HepG2 (cell line): ENCODE data around the gene GLCE. TPM values are rescaled to one million over a fixed set of nuclear protein-coding genes. Genes with fewer than 3 reads are reported as not detected.
A peak's percentile ranks its signal among the peaks of the same experiment; 100 is the strongest.

ENCODE experiments used
- ATAC-seq: fragments of 200-7000 bp; cut with Tn5 transposase; 3 replicates; pipeline ENCODE4 v1.9.1; 2020; ENCODE audit warnings: mild to moderate bottlenecking, moderate library complexity
- BruUV-seq: library from RNA; stranded (reverse); fragments of 400-500 nt; replicated peaks from 2 replicates; lab custom pipeline; 2021; lab: Mats Ljungman, UMichigan
- CTCF ChIA-PET: fragments of 300-600 bp; formaldehyde crosslinking; extraction: SDS; loops from one replicate; lab custom pipeline; 2021; ENCODE audit warnings: low total read pairs, inconsistent platforms, low intra/inter-chr PET ratio; lab: Yijun Ruan, JAX
- POLR2A ChIA-PET: fragments of 350-600 bp; sonication (Branson Sonifier 250); formaldehyde crosslinking; loops from one replicate; lab custom pipeline; 2020; ENCODE audit warnings: antibody characterized with exemption, inconsistent platforms; lab: Yijun Ruan, JAX
- DNase-seq: peaks from one replicate; pipeline ENCODE4 v3.0.0-alpha.2; 2015; ENCODE audit warnings: low spot score
- FAIRE-seq: peaks from 3 replicates; lab custom pipeline; 2011; peaks lifted over from hg19 to GRCh38; lab: Jason Lieb, UNC
- H2AFZ ChIP-seq: one replicate; pipeline ENCODE4 v1.6.1; 2011; ENCODE audit warnings: low read length, inconsistent platforms
- H3K27ac ChIP-seq: fragments of 300-600 bp; 3 replicates; pipeline ENCODE4 v1.8.0; 2011; ENCODE audit warnings: mixed run types, mild to moderate bottlenecking, mixed read lengths, low read length, inconsistent platforms; ENCODE audit not compliant: insufficient read depth; ENCODE audit errors: extremely low read length
- H3K27me3 ChIP-seq, 2 experiments: fragments of 200-600 bp in 1 of 2; 2 replicates in 1 of 2; 3 replicates in 1 of 2; pipeline versions ENCODE4 v1.6.0 to v1.8.0; 2011; ENCODE audit warnings: low read length in 2 of 2, mild to moderate bottlenecking in 2 of 2, moderate library complexity in 2 of 2, inconsistent platforms in 1 of 2; ENCODE audit not compliant: insufficient read depth in 2 of 2, control insufficient read depth in 1 of 2
- H3K36me3 ChIP-seq, 2 experiments: fragments of 200-600 bp in 1 of 2; replicated peaks in 1 of 2; 2 replicates in 1 of 2; 3 replicates in 1 of 2; pipeline versions ENCODE4 v1.5.1 to v1.8.0; 2011; ENCODE audit warnings: low read length in 2 of 2, inconsistent platforms in 1 of 2; ENCODE audit not compliant: insufficient read depth in 2 of 2, control insufficient read depth in 1 of 2
- H3K4me1 ChIP-seq: 2 replicates; pipeline ENCODE4 v1.5.1; 2012; ENCODE audit warnings: low read length, inconsistent platforms; ENCODE audit not compliant: insufficient read depth
- H3K4me2 ChIP-seq: 2 replicates; pipeline ENCODE4 v1.6.0; 2011; ENCODE audit warnings: low read depth, low read length, inconsistent platforms
- H3K4me3 ChIP-seq, 3 experiments: fragments of 200-600 bp in 1 of 3; sonication (generic), shearing (Covaris generic) in 1 of 3; replicated peaks in 1 of 3; 2 replicates each; pipeline ENCODE4 v1.5.1; 2011 to 2016; ENCODE audit warnings: low read length in 3 of 3, inconsistent platforms in 2 of 3, low read depth in 2 of 3, mild to moderate bottlenecking in 2 of 3, control low read depth in 1 of 3, mixed read lengths in 1 of 3; ENCODE audit not compliant: insufficient read depth in 1 of 3
- H3K79me2 ChIP-seq: one replicate; pipeline ENCODE4 v1.6.1; 2011; ENCODE audit warnings: low read length, inconsistent platforms; ENCODE audit not compliant: insufficient read depth
- H3K9ac ChIP-seq: 2 replicates; pipeline ENCODE4 v1.6.0; 2011; ENCODE audit warnings: mild to moderate bottlenecking, low read depth, low read length, inconsistent platforms; ENCODE audit not compliant: insufficient read depth
- H3K9me3 ChIP-seq: 2 replicates; pipeline ENCODE4 v1.5.1; 2012; ENCODE audit warnings: mild to moderate bottlenecking, low read length
- H4K20me1 ChIP-seq: 2 replicates; pipeline ENCODE4 v1.6.0; 2011; ENCODE audit warnings: inconsistent platforms, mild to moderate bottlenecking, low read length, moderate library complexity; ENCODE audit not compliant: insufficient read depth
- CBX1 ChIP-seq: IDR thresholded peaks from one replicate; pipeline ENCODE4 v1.6.1; 2016; ENCODE audit warnings: antibody characterized with exemption, low read depth
- CCDC6 ChIP-seq: sonication (generic); formaldehyde crosslinking; IDR thresholded peaks from 2 replicates; pipeline ENCODE4 v1.8.1; 2022; ENCODE audit warnings: mild to moderate bottlenecking, missing genetic modification reagents, moderate library complexity
- ESRRA ChIP-seq: sonication (generic); formaldehyde crosslinking; IDR thresholded peaks from 2 replicates; pipeline ENCODE4 v1.5.1; 2020; ENCODE audit warnings: mild to moderate bottlenecking, low read depth, missing genetic modification reagents
- KLF9 ChIP-seq: IDR thresholded peaks from 2 replicates; pipeline ENCODE4 v1.6.1; 2016; ENCODE audit warnings: low read depth
- MBNL3 ChIP-seq: fragments of 250-450 bp; sonication (Bioruptor Pico); conservative IDR thresholded peaks from 2 replicates; pipeline ENCODE4 v1.8.0; 2022; ENCODE audit warnings: mild to moderate bottlenecking, inconsistent platforms
- NFIC ChIP-seq: IDR thresholded peaks from 2 replicates; pipeline ENCODE4 v1.6.1; 2012; ENCODE audit warnings: mild to moderate bottlenecking, low read length, inconsistent platforms
- NFKBIZ ChIP-seq: IDR thresholded peaks from 2 replicates; pipeline ENCODE4 v1.6.1; 2018; ENCODE audit warnings: missing genetic modification reagents, missing compliant biosample characterization
- NR2F6 ChIP-seq, 2 experiments: IDR thresholded peaks; 2 replicates each; pipeline ENCODE4 v1.6.1; 2016; ENCODE audit warnings: antibody characterized with exemption in 1 of 2, mild to moderate bottlenecking in 1 of 2
- ZFP82 ChIP-seq: sonication (generic); formaldehyde crosslinking; IDR thresholded peaks from 2 replicates; pipeline ENCODE4 v1.5.1; 2020; ENCODE audit warnings: mild to moderate bottlenecking, missing genetic modification reagents, borderline replicate concordance
- ZNF44 ChIP-seq: sonication (generic); formaldehyde crosslinking; IDR thresholded peaks from 2 replicates; pipeline ENCODE4 v1.5.1; 2020; ENCODE audit warnings: mild to moderate bottlenecking, missing genetic modification reagents
- ZNF605 ChIP-seq: sonication (generic); formaldehyde crosslinking; IDR thresholded peaks from 2 replicates; pipeline ENCODE4 v1.8.0; 2022; ENCODE audit warnings: mild to moderate bottlenecking, missing genetic modification reagents
- ZSCAN21 ChIP-seq: sonication (generic); formaldehyde crosslinking; IDR thresholded peaks from 2 replicates; pipeline ENCODE4 v1.8.0; 2022; ENCODE audit warnings: mild to moderate bottlenecking, missing genetic modification reagents, moderate library complexity, borderline replicate concordance
- WGBS: methylation state at CpG from one replicate; pipeline ENCODE4 v1.1.6; 2017; ENCODE audit warnings: low lambda C conversion rate; 5-methylcytosine and 5-hydroxymethylcytosine counted together
- in situ Hi-C: cut with HindIII; loops from 2 replicates; pipeline ENCODE4 v1.10.0; 2017; ENCODE audit warnings: low pct_unique_long_range_greater_than_20kb; ENCODE audit not compliant: extremely low pct_ligation_motif_present
- intact Hi-C: fragments of 100-400 bp; cut with micrococcal nuclease; formaldehyde crosslinking; loops from one replicate; pipeline ENCODE4 v1.10.0; 2022; ENCODE audit not compliant: unreplicated experiment
- polyA plus RNA-seq, 8 experiments: library from polyadenylated mRNA; depleted of rRNA in 3 of 8; stranded (reverse) in 7 of 8; unstranded in 1 of 8; fragments of >200 nt; fragmentation: Illumina TruSeq in 4 of 8; extraction: Trizol in 4 of 8; gene quantifications; 2 replicates each; pipeline versions ENCODE4 v1.2.1 to v1.2.3, GENCODE V29; 2011 to 2016; ENCODE audit warnings: low read depth in 4 of 8, missing spikeins in 1 of 8, mixed read lengths in 1 of 8; ENCODE audit not compliant: insufficient read depth in 1 of 8
- total RNA-seq, 5 experiments: library from RNA; depleted of rRNA; stranded (reverse); fragments of >200 nt; fragmentation: Illumina TruSeq; extraction: Trizol; gene quantifications; 2 replicates each; pipeline ENCODE4 v1.2.3, GENCODE V29; 2016; ENCODE audit warnings: low read depth in 1 of 5
- TF ChIP-seq, protein P1 (sequence below): sonication (generic); formaldehyde crosslinking; IDR thresholded peaks from 2 replicates; pipeline ENCODE4; 2020; ENCODE audit warnings: missing genetic modification reagents, mild to moderate bottlenecking, borderline replicate concordance
- TF ChIP-seq, protein P2 (sequence below): IDR thresholded peaks from 2 replicates; pipeline ENCODE4 v1.6.1; 2012; ENCODE audit warnings: inconsistent platforms
- TF ChIP-seq, protein P3 (sequence below): IDR thresholded peaks from 2 replicates; pipeline ENCODE4 v1.6.1; 2016; ENCODE audit warnings: missing compliant biosample characterization, missing genetic modification reagents, borderline replicate concordance

The GLCE gene
- total and polyA plus RNA-seq, 2 of the 13 experiments (the other 11 are each of a cell fraction or from before 2014, with no cell fraction given), result 12.9 to 23.4 TPM

DNA sequence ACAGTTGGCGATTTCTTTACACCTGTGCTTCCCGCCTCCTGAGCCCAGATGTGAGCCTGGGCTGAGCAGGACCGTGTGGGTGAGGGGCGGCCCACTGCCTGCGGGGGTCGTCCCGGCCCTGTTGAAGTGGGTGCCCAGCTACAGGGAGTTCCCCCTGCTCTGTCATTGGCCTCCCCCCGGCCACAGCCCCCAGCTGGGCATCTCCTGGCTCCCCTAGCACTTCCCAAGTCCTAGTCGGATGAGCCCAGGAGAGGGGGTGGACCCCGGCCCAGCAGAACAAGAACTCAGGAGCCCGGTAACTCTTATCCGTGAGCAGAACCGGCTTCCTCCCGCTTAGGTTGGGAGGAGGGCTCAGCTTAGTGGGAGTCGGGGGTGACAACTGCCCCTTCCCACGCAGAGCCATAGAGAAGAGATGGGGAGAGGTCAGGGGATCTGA lies 139.0 kb downstream of the GLCE start:
- no peaks in the 10 kb centered on the region for H3K36me3 ChIP-seq
- no peaks in the 10 kb centered on the region for H4K20me1 ChIP-seq
- H3K27ac ChIP-seq, result no peak overlapping the region
- no peak overlapping the region for H2AFZ ChIP-seq
- 59% methylated on average over 8 of the region's 16 CpGs for WGBS
- H3K4me3 ChIP-seq, result peak overlapping the region in 2 of 3 experiments; percentile 16 to 28; a peak in 2 of 6 replicates
- peak overlapping the region; percentile 70 for H3K4me2 ChIP-seq
- ChIA-PET CTCF (no interaction called here), POLR2A (no interaction called here)
- FAIRE-seq, result no peak
- TF ChIP-seq ZSCAN21 (CRISPR knock-in tag), result no peak
- TF ChIP-seq KLF9 (CRISPR knock-in tag), result no peak
- TF ChIP-seq NFIC, result no peak
- no peak for TF ChIP-seq ZFP82 (CRISPR knock-in tag)
- TF ChIP-seq NFKBIZ (CRISPR knock-in tag), result no peak
- TF ChIP-seq, protein P1, sequence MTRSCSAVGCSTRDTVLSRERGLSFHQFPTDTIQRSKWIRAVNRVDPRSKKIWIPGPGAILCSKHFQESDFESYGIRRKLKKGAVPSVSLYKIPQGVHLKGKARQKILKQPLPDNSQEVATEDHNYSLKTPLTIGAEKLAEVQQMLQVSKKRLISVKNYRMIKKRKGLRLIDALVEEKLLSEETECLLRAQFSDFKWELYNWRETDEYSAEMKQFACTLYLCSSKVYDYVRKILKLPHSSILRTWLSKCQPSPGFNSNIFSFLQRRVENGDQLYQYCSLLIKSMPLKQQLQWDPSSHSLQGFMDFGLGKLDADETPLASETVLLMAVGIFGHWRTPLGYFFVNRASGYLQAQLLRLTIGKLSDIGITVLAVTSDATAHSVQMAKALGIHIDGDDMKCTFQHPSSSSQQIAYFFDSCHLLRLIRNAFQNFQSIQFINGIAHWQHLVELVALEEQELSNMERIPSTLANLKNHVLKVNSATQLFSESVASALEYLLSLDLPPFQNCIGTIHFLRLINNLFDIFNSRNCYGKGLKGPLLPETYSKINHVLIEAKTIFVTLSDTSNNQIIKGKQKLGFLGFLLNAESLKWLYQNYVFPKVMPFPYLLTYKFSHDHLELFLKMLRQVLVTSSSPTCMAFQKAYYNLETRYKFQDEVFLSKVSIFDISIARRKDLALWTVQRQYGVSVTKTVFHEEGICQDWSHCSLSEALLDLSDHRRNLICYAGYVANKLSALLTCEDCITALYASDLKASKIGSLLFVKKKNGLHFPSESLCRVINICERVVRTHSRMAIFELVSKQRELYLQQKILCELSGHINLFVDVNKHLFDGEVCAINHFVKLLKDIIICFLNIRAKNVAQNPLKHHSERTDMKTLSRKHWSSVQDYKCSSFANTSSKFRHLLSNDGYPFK (CRISPR knock-in tag), result no peak
- TF ChIP-seq MBNL3 (CRISPR knock-in tag), result no peak
- TF ChIP-seq, protein P2, sequence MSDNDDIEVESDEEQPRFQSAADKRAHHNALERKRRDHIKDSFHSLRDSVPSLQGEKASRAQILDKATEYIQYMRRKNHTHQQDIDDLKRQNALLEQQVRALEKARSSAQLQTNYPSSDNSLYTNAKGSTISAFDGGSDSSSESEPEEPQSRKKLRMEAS, result no peak
- TF ChIP-seq, protein P3, sequence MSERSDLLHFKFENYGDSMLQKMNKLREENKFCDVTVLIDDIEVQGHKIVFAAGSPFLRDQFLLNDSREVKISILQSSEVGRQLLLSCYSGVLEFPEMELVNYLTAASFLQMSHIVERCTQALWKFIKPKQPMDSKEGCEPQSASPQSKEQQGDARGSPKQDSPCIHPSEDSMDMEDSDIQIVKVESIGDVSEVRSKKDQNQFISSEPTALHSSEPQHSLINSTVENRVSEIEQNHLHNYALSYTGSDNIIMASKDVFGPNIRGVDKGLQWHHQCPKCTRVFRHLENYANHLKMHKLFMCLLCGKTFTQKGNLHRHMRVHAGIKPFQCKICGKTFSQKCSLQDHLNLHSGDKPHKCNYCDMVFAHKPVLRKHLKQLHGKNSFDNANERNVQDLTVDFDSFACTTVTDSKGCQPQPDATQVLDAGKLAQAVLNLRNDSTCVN (CRISPR knock-in tag), result no peak
- TF ChIP-seq CCDC6 (CRISPR knock-in tag), result no peak
- no peak for TF ChIP-seq ZNF44 (CRISPR knock-in tag)
- no peak for TF ChIP-seq ESRRA (CRISPR knock-in tag)
- TF ChIP-seq NR2F6 (IDR thresholded peaks at IDR 0.05), result no peak
- no peak for TF ChIP-seq NR2F6 (CRISPR knock-in tag; IDR thresholded peaks at IDR 0.05)
- no peak for TF ChIP-seq ZNF605 (CRISPR knock-in tag)
- TF ChIP-seq CBX1, result no peak
- peaks cover 9 to 63% of the 10 kb centered on the region in 2 experiments for H3K27me3 ChIP-seq
- in situ Hi-C loops, result no loop called here
- H3K9me3 ChIP-seq, result no peaks in the 10 kb centered on the region
- peaks cover 16% of the 10 kb centered on the region for H3K4me1 ChIP-seq
- intact Hi-C loops, result no loop called here
- no peaks in the 10 kb centered on the region for H3K79me2 ChIP-seq
- no peak; the same call in 2 of the 3 replicates for ATAC-seq
- DNase-seq, result no peak
- no TSS peak for BruUV-seq
- no peak overlapping the region for H3K9ac ChIP-seq
